Middle frontal gyrus (tissue), 1 donor: ENCODE measurements around the gene ZC2HC1C.
"Not testable (repeated sequence)": the region's sequence is repeated elsewhere in the genome, so short reads cannot be mapped to it uniquely, and the experiment has no call there.

Experiments used
- DNase-seq: peaks from one replicate; pipeline ENCODE4 v3.0.0-alpha.2; 2015; ENCODE audit warnings: low spot score; ENCODE audit errors: extremely low spot score

The ZC2HC1C gene

DNA sequence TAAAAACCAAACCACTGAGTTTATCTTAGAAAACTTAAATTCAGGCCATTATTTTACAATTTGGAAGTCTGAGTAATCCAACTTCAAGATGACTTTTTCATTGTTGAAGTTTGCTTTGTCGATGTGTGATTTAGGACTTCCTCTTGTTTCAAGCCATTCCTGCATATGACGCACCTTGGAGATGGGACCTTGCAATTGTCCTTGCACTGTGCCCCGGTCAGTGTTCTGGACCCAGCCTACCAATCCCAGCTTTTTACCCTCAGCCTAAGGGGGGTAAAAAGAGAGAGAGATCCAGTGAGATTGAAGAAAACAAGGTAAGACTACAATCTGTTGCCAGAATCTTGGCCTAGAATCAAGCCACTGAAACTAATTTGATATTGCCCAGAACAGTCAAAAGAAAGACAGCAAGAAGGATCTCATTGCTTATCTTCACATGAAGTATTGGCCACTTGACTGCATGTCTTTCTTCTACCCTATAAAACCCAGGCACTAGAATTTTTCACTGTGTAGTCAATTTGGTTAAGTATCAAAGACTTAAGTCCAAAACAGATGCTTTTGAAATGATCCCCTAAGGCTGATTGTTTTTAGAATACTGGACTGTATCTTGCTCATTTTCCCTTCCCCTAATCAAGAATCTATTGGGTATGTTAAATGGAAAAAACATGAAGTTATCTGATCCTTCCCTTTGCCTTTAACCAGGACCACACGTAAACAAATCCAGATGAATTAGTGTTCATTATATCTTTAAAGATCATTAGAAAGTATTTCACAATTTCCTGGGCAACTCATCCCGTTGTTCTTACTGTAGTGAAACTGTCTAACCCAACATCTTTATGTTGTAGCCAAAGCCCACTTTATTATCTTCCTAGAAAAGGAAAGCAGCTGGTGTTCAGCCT, 15.8 kb upstream of the ZC2HC1C start:
- DNase-seq = no peak

GRCh38 chr14:75054421-75054820, 15.0 kb upstream of the ZC2HC1C start:
- no peak for DNase-seq

DNA sequence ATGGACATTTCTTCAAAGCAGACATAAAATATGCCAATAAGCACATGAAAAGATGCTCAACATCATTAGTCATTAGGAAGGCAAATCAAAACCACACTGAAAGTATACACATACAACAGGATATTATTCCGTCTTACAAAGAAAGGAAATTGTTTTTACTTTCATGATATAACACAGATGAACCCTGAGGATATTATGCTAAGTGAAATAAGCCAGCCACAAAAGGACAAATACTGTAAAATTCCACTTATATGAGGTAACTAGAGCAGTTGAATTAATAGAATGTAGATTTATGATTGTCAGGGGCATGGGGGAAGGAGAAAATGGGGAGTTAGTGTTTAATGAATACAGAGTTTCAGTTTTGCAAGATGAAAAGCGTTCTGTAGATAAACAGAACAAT, 9.8 kb upstream of the ZC2HC1C start:
- DNase-seq = no peak

GRCh38 chr14:75060420-75060819, 9.0 kb upstream of the ZC2HC1C start:
- DNase-seq = no peak

GRCh38 chr14:75063013-75063412, 6.4 kb upstream of the ZC2HC1C start:
- no peak for DNase-seq

DNA sequence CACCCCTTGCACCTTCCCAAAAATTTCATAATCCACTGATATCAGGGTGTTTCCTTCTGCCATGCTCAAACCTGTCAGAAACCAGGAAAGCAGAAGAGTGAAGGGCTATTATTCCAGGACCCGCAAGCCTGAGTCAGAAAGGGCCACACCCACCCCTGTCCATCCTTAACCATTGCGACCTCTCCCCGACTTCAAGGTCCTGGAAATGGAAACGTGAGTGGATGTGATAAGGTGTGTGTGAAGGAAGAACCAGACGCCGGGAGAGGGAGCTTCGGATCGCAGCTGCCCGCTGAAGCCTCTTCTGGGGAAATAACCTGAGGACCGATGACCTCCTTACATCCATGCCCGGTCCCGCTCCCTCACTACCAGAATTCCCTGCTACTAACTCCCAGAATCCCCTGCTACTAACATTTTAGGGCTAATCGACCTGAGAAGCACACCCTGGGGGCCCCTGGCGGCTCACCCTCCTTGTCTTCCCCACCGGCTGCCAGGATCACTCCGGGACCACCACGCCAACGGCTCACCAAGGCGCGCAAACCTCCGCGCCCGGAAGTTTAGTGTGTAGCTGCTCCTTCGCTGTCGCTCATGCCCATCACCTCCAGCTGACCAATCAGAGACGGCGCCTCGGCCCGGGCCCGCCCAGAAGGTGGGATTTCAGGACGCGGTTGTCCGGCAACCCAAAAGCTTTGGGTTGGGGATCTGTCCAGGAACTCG, 5.8 kb upstream of the ZC2HC1C start, which contains the start of gene ACYP1:
Gene ACYP1 (minus strand): TSS at position 534 of the 714 bp plus-strand sequence. CDS start 471 bp downstream, at position 63.
- DNase-seq = peak; percentile 83

GRCh38 chr14:75064205-75064567, 5.3 kb upstream of the ZC2HC1C start:
- DNase-seq = no peak

GRCh38 chr14:75066691-75067090, 2.8 kb upstream of the ZC2HC1C start:
- DNase-seq = no peak

DNA sequence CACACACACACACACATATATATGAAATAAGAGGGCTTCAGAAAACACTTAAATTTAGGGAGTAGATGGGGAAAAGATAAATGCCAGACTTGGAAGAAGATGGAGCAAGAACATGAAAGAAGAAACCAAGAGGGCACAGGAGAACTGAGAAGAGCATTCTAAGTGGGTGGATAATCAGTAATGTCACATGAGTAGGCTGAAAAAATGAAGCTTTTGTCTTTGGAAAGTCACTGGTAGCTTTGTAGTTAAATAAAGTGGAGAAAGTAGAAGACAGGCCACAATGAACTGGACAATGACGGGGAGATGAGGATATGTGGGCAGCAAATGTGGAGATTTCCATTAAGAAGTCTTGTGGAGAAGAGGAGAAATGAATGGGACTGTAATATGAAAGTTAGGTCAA, 2.2 kb upstream of the ZC2HC1C start:
- no peak for DNase-seq

GRCh38 chr14:75067765-75068164, 1.7 kb upstream of the ZC2HC1C start:
- DNase-seq = not testable (repeated sequence)

- no peak for DNase-seq
Observed at GRCh38 chr14:75068294-75069120, 934 bp upstream of the ZC2HC1C start.

GRCh38 chr14:75069811-75070145, 337 bp downstream of the ZC2HC1C start:
- DNase-seq = no peak

DNA sequence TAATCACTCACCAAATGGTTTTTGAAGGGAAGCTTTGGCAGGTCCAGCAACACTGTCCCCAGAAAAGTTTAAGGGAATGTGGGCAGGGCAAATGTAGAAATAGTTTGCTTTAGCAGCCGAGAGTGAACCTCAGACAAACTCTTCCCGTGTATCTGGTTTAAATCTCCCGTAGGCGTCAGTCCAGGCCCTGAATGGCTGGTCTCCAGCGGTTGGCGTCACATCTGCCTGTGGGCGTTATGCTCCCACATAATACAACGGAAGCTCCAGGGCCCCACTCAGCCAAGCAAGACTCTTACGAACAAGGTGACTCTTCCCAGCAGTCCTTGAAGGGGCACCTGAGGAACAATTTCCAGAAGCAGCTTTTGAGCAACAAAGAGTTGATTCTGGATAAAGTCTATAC, 942 bp downstream of the ZC2HC1C start:
- DNase-seq = no peak

DNA sequence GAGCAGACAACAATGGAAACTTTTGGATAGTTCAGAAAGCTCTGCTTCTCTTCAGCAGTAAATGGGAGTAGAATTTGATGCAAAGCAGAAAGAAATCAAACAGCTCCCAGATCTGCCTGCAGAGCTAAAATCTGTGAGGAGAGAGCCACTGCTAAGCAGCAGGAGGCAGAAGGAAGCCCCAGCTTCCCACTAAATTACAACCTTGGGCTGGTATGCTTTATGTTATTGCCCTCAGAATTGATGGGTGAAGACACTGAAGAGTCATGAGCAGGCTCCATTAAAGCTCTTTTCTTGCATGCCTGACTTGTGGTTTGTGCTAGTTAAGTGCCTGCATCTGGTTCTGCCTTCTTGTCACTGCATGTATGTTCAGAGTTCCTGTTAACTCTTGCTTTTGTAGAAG, 8.4 kb downstream of the ZC2HC1C start:
- no peak for DNase-seq

DNA sequence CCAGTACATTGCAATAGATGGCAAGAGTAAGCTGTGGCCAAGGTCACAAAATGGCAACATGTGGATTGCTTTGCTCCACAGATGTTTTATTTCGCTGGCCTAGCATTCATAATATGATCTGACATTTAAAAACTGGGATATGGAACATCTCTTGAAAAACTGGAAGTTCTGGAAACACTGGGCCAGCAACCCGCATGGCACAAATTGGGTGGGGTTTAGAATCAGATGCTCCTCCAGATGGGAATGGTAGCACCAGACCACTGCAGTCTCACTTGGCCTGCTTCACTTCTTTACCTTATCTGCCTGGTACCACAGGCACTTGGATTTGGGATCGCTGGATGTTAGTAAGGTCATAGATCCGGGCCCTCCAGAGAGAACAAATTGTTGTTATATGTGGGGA, 10.1 kb downstream of the ZC2HC1C start:
- DNase-seq = no peak

- no peak for DNase-seq
Observed at GRCh38 chr14:75081660-75082229, 12.3 kb downstream of the ZC2HC1C start.

- DNase-seq = no peak
Observed at GRCh38 chr14:75083271-75083670, 13.8 kb downstream of the ZC2HC1C start.

DNA sequence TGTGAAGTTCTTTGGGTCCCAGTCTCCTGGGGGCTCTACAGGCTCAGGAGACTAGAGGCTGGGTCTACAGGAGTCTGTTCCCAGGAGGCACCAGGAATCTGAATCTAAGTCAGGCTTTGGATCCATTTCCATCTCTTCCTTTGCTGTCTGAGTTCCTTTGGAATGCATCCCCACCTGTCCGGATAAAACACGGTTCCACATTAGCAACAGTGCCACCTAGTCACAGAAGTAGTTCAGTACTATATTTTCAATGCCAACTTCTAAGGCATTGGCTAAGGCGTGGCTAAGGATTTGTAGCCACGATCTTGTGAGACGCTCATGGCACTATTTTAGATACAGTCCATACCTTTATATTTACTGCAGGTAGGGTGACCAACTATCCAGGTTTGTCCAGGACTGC, 15.1 kb downstream of the ZC2HC1C start:
- DNase-seq = no peak

GRCh38 chr14:75088153-75088552, 18.7 kb downstream of the ZC2HC1C start:
- no peak for DNase-seq

DNA sequence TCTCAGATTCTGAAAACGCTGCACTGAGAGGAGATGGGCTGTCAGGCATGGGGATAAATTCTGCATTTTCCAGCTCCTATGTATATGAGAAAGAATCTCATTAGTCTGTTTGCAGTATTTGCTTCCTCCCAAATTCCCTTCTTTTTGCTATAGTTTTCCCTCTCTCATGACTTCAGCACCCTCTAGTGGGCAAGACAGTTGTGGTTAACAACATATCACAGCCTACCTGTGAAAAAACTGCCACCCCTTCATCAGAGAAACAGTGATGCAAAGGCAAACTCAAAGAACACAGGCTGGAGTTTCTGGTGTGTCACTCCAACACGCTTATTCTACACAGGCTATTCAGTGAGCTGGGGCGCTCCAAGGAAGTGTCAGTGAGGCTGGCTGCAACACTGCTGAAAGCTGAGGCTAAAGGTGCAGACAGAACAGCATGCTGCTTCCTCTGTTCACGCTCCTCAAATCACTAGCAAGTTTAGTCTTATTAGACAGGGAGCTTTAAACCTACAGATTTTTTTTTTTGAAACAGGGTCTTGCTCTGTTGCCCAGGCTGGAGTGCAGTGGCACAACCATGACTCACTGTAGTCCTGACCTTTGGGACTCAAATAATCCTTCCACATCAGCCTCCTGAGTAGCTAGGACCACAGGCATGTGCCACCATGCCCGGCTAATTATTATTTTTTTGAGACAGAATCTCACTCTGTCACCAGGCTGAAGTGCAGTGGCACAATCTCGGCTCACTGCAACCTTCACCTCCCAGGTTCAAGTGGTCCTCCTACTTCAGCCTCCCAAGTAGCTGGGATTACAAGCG, 19.3 kb downstream of the ZC2HC1C start:
- DNase-seq = peak; percentile 24

DNA sequence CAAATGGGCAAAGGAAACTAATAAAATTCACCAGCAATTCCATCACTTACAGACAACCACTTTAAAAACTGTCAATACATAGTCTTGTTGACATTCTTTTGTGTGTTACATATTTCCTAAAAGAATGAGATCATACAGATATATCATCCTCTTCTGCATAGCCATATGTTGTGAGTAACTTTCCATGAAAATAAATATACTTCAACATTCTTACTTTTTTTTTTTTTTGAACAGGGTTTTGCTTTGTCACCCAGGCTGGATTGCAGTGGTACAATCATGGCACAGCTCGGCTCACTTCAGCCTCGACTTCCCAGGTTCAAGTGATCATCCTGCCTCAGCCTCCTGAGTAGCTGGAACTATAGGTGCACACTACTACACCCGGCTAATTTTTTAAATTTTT, 20.9 kb downstream of the ZC2HC1C start:
- DNase-seq = no peak
